Transverse colon (tissue), 4 donors: ENCODE measurements around the gene AIRE. TPM values are rescaled to one million over a fixed set of nuclear protein-coding genes. Genes with fewer than 3 reads are reported as not detected.

ENCODE experiments used
- DNase-seq: peaks from one replicate; pipeline ENCODE4 v3.0.0-alpha.2; 2019
- H3K27ac ChIP-seq, 4 donors: fragments of 200-600 bp; sonication (generic); 2 replicates each; pipeline ENCODE4 v1.5.1; 2016 to 2018; ENCODE audit warnings: inconsistent platforms in 4 of 4
- H3K27me3 ChIP-seq: fragments of 200-600 bp; sonication (generic); 2 replicates; pipeline ENCODE4 v1.5.1; 2017; ENCODE audit warnings: inconsistent platforms
- H3K36me3 ChIP-seq, 4 donors: fragments of 200-600 bp; sonication (generic); 2 replicates each; pipeline ENCODE4 v1.5.1; 2017 to 2019; ENCODE audit warnings: inconsistent platforms in 4 of 4
- H3K4me1 ChIP-seq, 4 donors: fragments of 200-600 bp; sonication (generic); 2 replicates each; pipeline ENCODE4 v1.5.1; 2017 to 2020; ENCODE audit warnings: inconsistent platforms in 4 of 4
- H3K4me3 ChIP-seq, 4 donors: fragments of 200-600 bp; sonication (generic); 1 replicate in 1 of 4; 2 replicates in 3 of 4; pipeline versions ENCODE4 v1.5.1 to v1.6.1; 2017 to 2019; ENCODE audit warnings: inconsistent platforms in 4 of 4
- H3K9me3 ChIP-seq, 2 donors: fragments of 200-600 bp; sonication (generic); 2 replicates each; pipeline ENCODE4 v1.5.1; 2017 to 2019; ENCODE audit warnings: inconsistent platforms in 2 of 2
- CTCF ChIP-seq, 5 experiments: fragments of 200-600 bp in 3 of 5; fragments of 450-650 bp in 2 of 5; sonication (generic) in 3 of 5; IDR thresholded peaks; 1 replicate in 2 of 5; 2 replicates in 3 of 5; pipeline ENCODE4 v1.5.1; 2016 to 2017; ENCODE audit warnings: antibody characterized with exemption in 5 of 5, inconsistent platforms in 3 of 5, mild to moderate bottlenecking in 2 of 5, moderate library complexity in 1 of 5
- EP300 ChIP-seq: sonication (generic); formaldehyde crosslinking; IDR thresholded peaks from one replicate; pipeline ENCODE4 v1.6.1; 2017; ENCODE audit warnings: antibody characterized with exemption, low read depth
- POLR2A ChIP-seq: fragments of 450-650 bp; IDR thresholded peaks from one replicate; pipeline ENCODE4 v1.6.1; 2016; ENCODE audit warnings: antibody characterized with exemption, mild to moderate bottlenecking, moderate library complexity
- POLR2AphosphoS5 ChIP-seq, 3 donors: sonication (generic); formaldehyde crosslinking; IDR thresholded peaks; one replicate each; pipeline ENCODE4 v1.6.1; 2016; ENCODE audit warnings: antibody characterized with exemption in 3 of 3
- WGBS, 2 donors: methylation state at CpG; one replicate each; pipeline ENCODE4 v1.1.5; 2018; ENCODE audit warnings: low coverage in 1 of 2; 5-methylcytosine and 5-hydroxymethylcytosine counted together
- in situ Hi-C, 4 donors: fragments of 200-750 bp; cut with MboI; loops; one replicate each; pipeline versions ENCODE4 v1.15.0 to v1.15.1; 2017; ENCODE audit warnings: low sequenced_read_pairs in 3 of 4, low pct_ligation_motif_present in 1 of 4, low pct_unique_long_range_greater_than_20kb in 1 of 4
- intact Hi-C: fragments of 100-400 bp; cut with DNase I; formaldehyde crosslinking; loops from one replicate; pipeline ENCODE4 v1.15.1; 2023; ENCODE audit warnings: low total_unique reads
- total RNA-seq, 4 donors: library from RNA; depleted of rRNA; stranded (reverse); fragments of >200 nt; gene quantifications; one replicate each; pipeline ENCODE4 v1.1.0, GENCODE V29; 2016

AIRE gene
- total RNA-seq, 4 donors from 2014 or later, result not detected

GRCh38 chr21:44260066-44260465 lies 25.6 kb upstream of the AIRE start:
- no peak for DNase-seq
- no peak overlapping the region for H3K4me3 ChIP-seq
- no peak overlapping the region for H3K27ac ChIP-seq
- no peaks in the 10 kb centered on the region for H3K4me1 ChIP-seq
- 59 to 65% methylated on average over 4 of the region's 4 CpGs for WGBS, 2 donors
- no peak for TF ChIP-seq POLR2AphosphoS5 (IDR thresholded peaks at IDR 0.05)
- TF ChIP-seq EP300, result no peak
- no peak for TF ChIP-seq CTCF (IDR thresholded peaks at IDR 0.05)
- TF ChIP-seq POLR2A, result no peak
- H3K36me3 ChIP-seq, result no peaks in the 10 kb centered on the region
- no peaks in the 10 kb centered on the region for H3K27me3 ChIP-seq
- in situ Hi-C loops (loop anchor here in 1 of 4 donors (25.0 kb wide), 3 partner anchors 102 to 223 kb away; partner anchors contain the start of genes LRRC3 and TRPM2), intact Hi-C loops (no loop called here)
- H3K9me3 ChIP-seq, result no peaks in the 10 kb centered on the region

GRCh38 chr21:44260791-44261631 lies 24.7 kb upstream of the AIRE start:
- in situ Hi-C loops (loop anchor here in 1 of 4 donors (25.0 kb wide), 3 partner anchors 101 to 224 kb away; partner anchors contain the start of genes LRRC3 and TRPM2), intact Hi-C loops (no loop called here)
- Histone ChIP-seq H3K9me3 (no peaks in the 10 kb centered on the region), H3K4me1 (no peaks in the 10 kb centered on the region), H3K27ac (no peak overlapping the region), H3K27me3 (no peaks in the 10 kb centered on the region), H3K4me3 (no peak overlapping the region), H3K36me3 (no peaks in the 10 kb centered on the region)
- 82 to 85% methylated on average over 4 to 19 of the region's 19 CpGs for WGBS, 2 donors
- TF ChIP-seq POLR2AphosphoS5 (IDR thresholded peaks at IDR 0.05), result no peak
- no peak for TF ChIP-seq CTCF (IDR thresholded peaks at IDR 0.05)
- no peak for TF ChIP-seq POLR2A
- no peak for TF ChIP-seq EP300
- DNase-seq, result no peak

- intact Hi-C loops, result no loop called here
- 82% methylated on average over 3 of the region's 19 CpGs; no CpG with 5 or more reads in 1 of the 2 donors for WGBS, 2 donors
Observed at GRCh38 chr21:44261675-44262295, 23.9 kb upstream of the AIRE start, which contains the start of gene DNMT3L. DNMT3L (minus strand) TSS chr21:44261897; CDS start chr21:44261259, 638 bp downstream.

More at GRCh38 chr21:44261675-44262295, 23.9 kb upstream of the AIRE start, which contains the start of gene DNMT3L:
- TF ChIP-seq CTCF (IDR thresholded peaks at IDR 0.05) (no peak), POLR2A (no peak), POLR2AphosphoS5 (IDR thresholded peaks at IDR 0.05) (no peak), EP300 (no peak)
- no peak within 1 kb of the TSS for H3K4me3 ChIP-seq
- H3K27me3 ChIP-seq, result no peaks in the 10 kb centered on the region
- in situ Hi-C loops, result loop anchor here in 1 of 4 donors (25.0 kb wide), 3 partner anchors 101 to 224 kb away; partner anchors contain the start of genes LRRC3 and TRPM2
- no peaks in the 10 kb centered on the region for H3K9me3 ChIP-seq
- no peaks in the 10 kb centered on the region for H3K4me1 ChIP-seq
- H3K27ac ChIP-seq, result no peak within 1 kb of the TSS
- no peak for DNase-seq
- no peaks in the 10 kb centered on the region for H3K36me3 ChIP-seq
